ENCODE results near the gene TRIM61.

GRCh38 chr4:164997324-164997723, 19.9 kb upstream of the TRIM61 start:
- no peak for TF ChIP-seq POLR2AphosphoS5 (IDR thresholded peaks at IDR 0.05; ENCODE audit: low read depth, low read length)
- TF ChIP-seq POLR2A (IDR thresholded peaks at IDR 0.05; ENCODE audit: low read depth, low read length), result no peak
